Neutrophil (primary cell): ENCODE measurements around the gene ST6GALNAC4.
"Not testable (repeated sequence)": the region's sequence is repeated elsewhere in the genome, so short reads cannot be mapped to it uniquely, and the experiment has no call there.

Source experiments
- H3K27ac ChIP-seq: fragments of 200-600 bp; sonication (generic); 2 replicates; pipeline ENCODE4 v1.5.1; 2016; ENCODE audit warnings: mild to moderate bottlenecking, moderate library complexity
- H3K27me3 ChIP-seq: fragments of 200-600 bp; sonication (generic); 2 replicates; pipeline ENCODE4 v1.6.0; 2016; ENCODE audit warnings: mild to moderate bottlenecking
- H3K36me3 ChIP-seq: fragments of 200-600 bp; sonication (generic); 2 replicates; pipeline ENCODE4 v1.5.1; 2017
- H3K4me1 ChIP-seq, 2 experiments: fragments of 200-600 bp in 1 of 2; sonication (generic) in 1 of 2; 1 replicate in 1 of 2; 2 replicates in 1 of 2; pipeline versions ENCODE4 v1.5.1 to v1.6.1; 2013 to 2016; ENCODE audit warnings: low read depth in 1 of 2, low read length in 1 of 2, mild to moderate bottlenecking in 1 of 2, moderate library complexity in 1 of 2; ENCODE audit not compliant: control insufficient read depth in 1 of 2, insufficient read depth in 1 of 2
- H3K4me3 ChIP-seq, 2 experiments: fragments of 200-600 bp in 1 of 2; sonication (generic) in 1 of 2; 1 replicate in 1 of 2; 2 replicates in 1 of 2; pipeline ENCODE4 v1.5.1; 2013 to 2016; ENCODE audit warnings: low read depth in 1 of 2, low read length in 1 of 2, mild to moderate bottlenecking in 1 of 2, moderate library complexity in 1 of 2
- H3K9me3 ChIP-seq: fragments of 200-600 bp; sonication (generic); 2 replicates; pipeline ENCODE4 v1.5.1; 2016
- TF ChIP-seq, protein P1 (sequence below): fragments of 200-600 bp; sonication (generic); IDR thresholded peaks from 2 replicates; pipeline ENCODE4 v1.5.1; 2016; ENCODE audit warnings: antibody characterized with exemption

ST6GALNAC4 gene

DNA sequence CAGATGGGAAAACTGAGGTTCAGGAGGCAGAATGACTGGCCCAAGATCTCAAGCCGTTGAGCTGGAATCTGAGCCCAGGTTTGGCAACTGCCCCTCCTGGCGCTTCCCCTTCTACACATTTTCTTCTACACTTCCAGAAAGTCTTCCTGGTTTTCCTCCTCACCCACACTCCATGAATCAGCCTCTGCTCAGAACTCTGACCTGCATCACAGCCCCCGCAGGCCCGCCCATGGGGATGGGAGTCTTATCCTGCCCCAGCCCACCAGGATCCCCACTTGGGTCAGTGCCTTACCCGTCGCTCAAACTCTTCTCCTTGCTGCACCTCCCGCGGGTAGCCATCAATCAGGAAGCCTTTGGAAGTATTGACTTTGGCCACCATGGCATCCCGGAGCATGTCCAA is 45.3 kb downstream of the ST6GALNAC4 start:
- Histone ChIP-seq H3K4me3 (no peak overlapping the region), H3K4me1 (no peaks in the 10 kb centered on the region), H3K27me3 (peaks cover 5% of the 10 kb centered on the region), H3K27ac (no peak overlapping the region), H3K36me3 (no peaks in the 10 kb centered on the region), H3K9me3 (no peaks in the 10 kb centered on the region)
- TF ChIP-seq, protein P1, sequence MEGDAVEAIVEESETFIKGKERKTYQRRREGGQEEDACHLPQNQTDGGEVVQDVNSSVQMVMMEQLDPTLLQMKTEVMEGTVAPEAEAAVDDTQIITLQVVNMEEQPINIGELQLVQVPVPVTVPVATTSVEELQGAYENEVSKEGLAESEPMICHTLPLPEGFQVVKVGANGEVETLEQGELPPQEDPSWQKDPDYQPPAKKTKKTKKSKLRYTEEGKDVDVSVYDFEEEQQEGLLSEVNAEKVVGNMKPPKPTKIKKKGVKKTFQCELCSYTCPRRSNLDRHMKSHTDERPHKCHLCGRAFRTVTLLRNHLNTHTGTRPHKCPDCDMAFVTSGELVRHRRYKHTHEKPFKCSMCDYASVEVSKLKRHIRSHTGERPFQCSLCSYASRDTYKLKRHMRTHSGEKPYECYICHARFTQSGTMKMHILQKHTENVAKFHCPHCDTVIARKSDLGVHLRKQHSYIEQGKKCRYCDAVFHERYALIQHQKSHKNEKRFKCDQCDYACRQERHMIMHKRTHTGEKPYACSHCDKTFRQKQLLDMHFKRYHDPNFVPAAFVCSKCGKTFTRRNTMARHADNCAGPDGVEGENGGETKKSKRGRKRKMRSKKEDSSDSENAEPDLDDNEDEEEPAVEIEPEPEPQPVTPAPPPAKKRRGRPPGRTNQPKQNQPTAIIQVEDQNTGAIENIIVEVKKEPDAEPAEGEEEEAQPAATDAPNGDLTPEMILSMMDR, result no peak

DNA sequence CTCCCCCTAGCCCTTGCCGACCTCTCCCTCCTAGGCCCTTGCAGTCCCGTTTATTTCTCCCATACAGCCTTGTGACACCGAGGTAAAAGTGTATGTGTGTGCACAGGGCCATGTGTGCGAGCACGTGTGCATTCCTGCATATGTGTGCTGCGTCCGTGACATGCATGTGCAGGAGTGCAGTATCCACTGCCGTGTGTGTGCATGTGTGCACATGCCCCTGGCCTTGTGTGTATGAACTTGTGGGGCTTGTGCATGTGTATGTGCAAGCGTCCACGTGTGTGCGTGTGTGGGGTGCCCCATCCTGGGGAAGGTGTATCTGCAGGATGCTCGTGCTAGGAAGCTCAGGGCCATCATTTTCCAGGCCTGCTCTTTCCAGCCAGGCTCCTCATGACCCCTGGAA is 46.0 kb downstream of the ST6GALNAC4 start:
- Histone ChIP-seq H3K4me1 (no peaks in the 10 kb centered on the region), H3K4me3 (no peak overlapping the region), H3K27me3 (no peaks in the 10 kb centered on the region), H3K27ac (no peak overlapping the region), H3K36me3 (no peaks in the 10 kb centered on the region), H3K9me3 (no peaks in the 10 kb centered on the region)
- TF ChIP-seq, protein P1, result no peak

DNA sequence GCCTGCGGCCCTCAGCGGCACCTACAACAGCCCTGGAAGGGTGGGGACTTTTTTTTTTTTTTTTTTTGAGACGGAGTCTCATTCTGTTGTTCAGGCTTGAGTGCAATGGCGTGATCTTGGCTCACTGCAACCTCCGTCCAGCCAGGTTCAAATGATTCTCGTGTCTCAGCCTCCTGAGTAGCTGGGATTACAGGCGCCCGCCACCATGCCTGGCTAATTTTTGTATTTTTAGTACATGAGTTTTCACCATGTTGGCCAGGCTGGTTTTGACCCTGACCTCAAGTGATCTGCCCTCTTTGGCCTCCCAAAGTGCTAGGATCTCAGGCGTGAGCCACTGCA is 46.7 kb downstream of the ST6GALNAC4 start:
- not testable (repeated sequence) for H3K27ac ChIP-seq, H3K4me3 ChIP-seq, H3K36me3 ChIP-seq, H3K9me3 ChIP-seq, H3K4me1 ChIP-seq, H3K27me3 ChIP-seq

DNA sequence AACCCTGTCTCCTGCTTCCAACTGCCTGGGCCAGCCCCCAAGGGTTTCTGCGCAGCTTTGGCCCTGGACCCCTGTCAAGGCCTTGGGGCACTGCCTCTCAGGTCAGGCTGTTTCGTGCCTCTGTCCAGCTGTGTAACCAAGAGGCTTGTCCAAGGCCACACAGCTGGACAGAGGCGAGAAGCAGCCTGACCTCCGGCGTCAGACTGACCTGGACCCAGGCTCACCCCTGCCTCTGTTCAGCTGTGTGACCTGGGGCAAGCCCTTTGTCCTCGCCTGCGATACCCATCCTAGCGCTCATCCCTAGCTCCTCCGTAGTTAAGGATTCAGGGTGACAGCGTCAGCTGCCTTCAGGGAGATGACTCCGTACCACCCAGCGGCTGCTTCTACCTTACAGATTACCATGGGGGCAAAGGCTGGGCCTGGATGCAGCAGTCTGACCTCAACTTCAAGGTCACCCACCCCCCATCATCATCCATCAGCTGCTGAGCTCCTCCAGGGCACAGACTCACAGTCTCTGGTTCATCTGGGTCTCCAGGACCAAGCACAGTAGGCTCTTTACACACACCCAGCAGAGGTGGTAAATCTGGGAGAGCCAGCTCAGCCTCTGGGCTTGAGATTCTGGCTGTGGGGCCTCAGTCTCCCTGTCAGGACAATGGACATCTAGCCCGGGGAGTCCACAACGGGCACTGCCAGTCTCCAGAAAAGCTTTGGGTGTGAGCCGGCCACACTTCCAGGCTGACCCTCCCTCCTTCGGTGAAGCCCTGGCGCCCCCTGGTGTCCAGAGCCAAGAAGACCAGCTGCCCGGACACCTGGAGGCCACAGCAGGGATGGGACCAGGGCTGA is 47.3 kb downstream of the ST6GALNAC4 start:
- no peaks in the 10 kb centered on the region for H3K9me3 ChIP-seq
- no peaks in the 10 kb centered on the region for H3K36me3 ChIP-seq
- H3K27ac ChIP-seq, result no peak overlapping the region
- no peak overlapping the region for H3K4me3 ChIP-seq
- no peaks in the 10 kb centered on the region for H3K4me1 ChIP-seq
- no peaks in the 10 kb centered on the region for H3K27me3 ChIP-seq
- TF ChIP-seq, protein P1, result peak; percentile 92

DNA sequence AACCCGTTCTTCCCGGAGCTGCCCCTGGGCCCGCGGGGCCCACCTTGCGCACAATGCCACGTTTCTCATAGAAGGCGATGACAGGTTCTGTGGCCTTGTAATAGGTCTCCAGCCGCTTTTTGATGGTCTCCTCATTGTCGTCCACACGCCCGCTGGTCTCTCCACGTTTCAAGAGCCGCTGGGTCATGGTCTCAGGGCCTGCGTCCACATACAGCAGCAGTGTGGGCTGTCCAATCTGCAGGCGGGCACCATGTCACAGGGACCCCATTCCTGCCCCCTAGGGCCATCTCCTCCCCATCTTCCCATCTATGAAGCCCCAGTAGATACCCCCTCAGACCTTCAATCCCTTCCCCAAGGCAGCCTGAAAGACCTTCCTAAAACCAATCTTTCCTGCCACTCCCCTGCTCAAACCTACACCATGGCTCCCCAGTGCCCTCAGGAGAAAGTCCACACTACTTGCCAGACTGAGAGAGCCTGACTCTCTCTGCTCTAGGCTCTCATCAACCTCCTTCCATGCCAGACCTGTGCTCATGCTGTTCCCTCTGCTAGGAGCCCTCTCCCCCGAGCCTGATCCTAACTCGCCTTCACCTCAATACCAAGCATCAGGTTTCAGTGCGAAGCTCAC is 48.5 kb downstream of the ST6GALNAC4 start:
- Histone ChIP-seq H3K27me3 (no peaks in the 10 kb centered on the region), H3K36me3 (no peaks in the 10 kb centered on the region), H3K27ac (no peak overlapping the region), H3K4me1 (peaks cover under 1 to 1% of the 10 kb centered on the region in 2 experiments), H3K9me3 (no peaks in the 10 kb centered on the region), H3K4me3 (no peak overlapping the region)
- TF ChIP-seq, protein P1, result no peak
